K562 (cell line): Measurements from ENCODE around the gene HEMK1. TPM values are rescaled to one million over a fixed set of nuclear protein-coding genes. Genes with fewer than 3 reads are reported as not detected.

ENCODE experiments used
- ATAC-seq: fragments of 200-7000 bp; cut with Tn5 transposase; 3 replicates; pipeline ENCODE4 v1.9.1; 2020; ENCODE audit warnings: moderate library complexity
- BruUV-seq: library from RNA; stranded (reverse); fragments of 400-500 nt; replicated peaks from 2 replicates; lab custom pipeline; 2021; lab: Mats Ljungman, UMichigan
- CTCF ChIA-PET: fragments of 300-600 bp; formaldehyde crosslinking; extraction: SDS; loops from one replicate; lab custom pipeline; 2021; ENCODE audit warnings: low intra/inter-chr PET ratio; lab: Yijun Ruan, JAX
- POLR2A ChIA-PET: fragments of 300-600, 350-650 bp; sonication (Branson Sonifier 250); formaldehyde crosslinking; extraction: SDS; loops from one replicate; lab custom pipeline; 2021; ENCODE audit warnings: antibody characterized with exemption, inconsistent platforms; lab: Yijun Ruan, JAX
- DNase-seq, 4 experiments: peaks; one replicate each; pipeline versions ENCODE4 v3.0.0 to v3.0.0-alpha.2; 2011 to 2018; ENCODE audit warnings: low spot score in 3 of 4, mixed read lengths in 3 of 4; ENCODE audit errors: extremely low read depth in 1 of 4
- FAIRE-seq: peaks from 2 replicates; lab custom pipeline; 2011; peaks lifted over from hg19 to GRCh38; lab: Jason Lieb, UNC
- H2AFZ ChIP-seq: 2 replicates; pipeline ENCODE4 v1.6.0; 2011; ENCODE audit warnings: low read depth, low read length, control low read depth, inconsistent platforms
- H3K27ac ChIP-seq: fragments of 200-600 bp; 3 replicates; pipeline ENCODE4 v1.8.0; 2011; ENCODE audit warnings: low read depth, mild to moderate bottlenecking, control low read depth, inconsistent platforms, low read length, moderate library complexity, mixed read lengths; ENCODE audit errors: extremely low read depth
- H3K27me3 ChIP-seq, 2 experiments: fragments of 300-600 bp in 1 of 2; 2 replicates in 1 of 2; 3 replicates in 1 of 2; pipeline versions ENCODE4 v1.6.0 to v1.8.0; 2011; ENCODE audit warnings: inconsistent platforms in 2 of 2, low read length in 2 of 2, mild to moderate bottlenecking in 1 of 2, mixed read lengths in 1 of 2, moderate library complexity in 1 of 2; ENCODE audit not compliant: control insufficient read depth in 2 of 2, insufficient read depth in 2 of 2
- H3K36me3 ChIP-seq: fragments of 300-600 bp; 3 replicates; pipeline ENCODE4 v1.8.0; 2011; ENCODE audit warnings: mild to moderate bottlenecking, low read length, inconsistent platforms; ENCODE audit not compliant: control insufficient read depth, insufficient read depth
- H3K4me1 ChIP-seq, 2 experiments: fragments of 200-600 bp in 1 of 2; replicated peaks in 1 of 2; 2 replicates in 1 of 2; 3 replicates in 1 of 2; pipeline versions ENCODE4 v1.5.1 to v1.8.0; 2011; ENCODE audit warnings: inconsistent platforms in 2 of 2, low read length in 2 of 2, mild to moderate bottlenecking in 1 of 2, mixed read lengths in 1 of 2, moderate library complexity in 1 of 2; ENCODE audit not compliant: control insufficient read depth in 2 of 2, insufficient read depth in 2 of 2
- H3K4me2 ChIP-seq: 2 replicates; pipeline ENCODE4 v1.6.1; 2011; ENCODE audit warnings: low read length, control low read depth, inconsistent platforms, mixed read lengths; ENCODE audit not compliant: insufficient read depth
- H3K4me3 ChIP-seq: fragments of 200-600 bp; sonication (generic), shearing (Covaris generic); 2 replicates; pipeline ENCODE4 v1.5.1; 2016; ENCODE audit warnings: control low read depth, inconsistent platforms
- H3K79me2 ChIP-seq: fragments of 200-600 bp; 3 replicates; pipeline ENCODE4 v1.8.0; 2011; ENCODE audit warnings: low read length, inconsistent platforms; ENCODE audit not compliant: control insufficient read depth, insufficient read depth
- H3K9ac ChIP-seq, 2 experiments: 2 replicates each; pipeline versions ENCODE4 v1.6.0 to v1.6.1; 2011; ENCODE audit warnings: low read depth in 2 of 2, low read length in 2 of 2, control low read depth in 1 of 2, inconsistent platforms in 1 of 2, mild to moderate bottlenecking in 1 of 2, mixed read lengths in 1 of 2; ENCODE audit not compliant: insufficient read depth in 1 of 2
- H3K9me1 ChIP-seq: one replicate; pipeline ENCODE4 v1.6.0; 2011; ENCODE audit warnings: inconsistent platforms, mild to moderate bottlenecking, low read length, moderate library complexity; ENCODE audit not compliant: control insufficient read depth, insufficient read depth
- H3K9me3 ChIP-seq: replicated peaks from 2 replicates; pipeline ENCODE4 v1.5.1; 2011; ENCODE audit warnings: low read depth, low read length, inconsistent platforms; ENCODE audit not compliant: control insufficient read depth, insufficient read depth
- H4K20me1 ChIP-seq: replicated peaks from 2 replicates; pipeline ENCODE4 v1.6.1; 2011; ENCODE audit warnings: low read length, inconsistent platforms, mixed read lengths; ENCODE audit not compliant: control insufficient read depth, insufficient read depth
- BCOR ChIP-seq: fragments of 450-650 bp; IDR thresholded peaks from 2 replicates; pipeline ENCODE4 v1.6.1; 2016
- CXXC5 ChIP-seq: fragments of 250-450 bp; sonication (Bioruptor Pico); IDR thresholded peaks from 2 replicates; pipeline ENCODE4 v1.8.0; 2022; ENCODE audit warnings: inconsistent platforms, mild to moderate bottlenecking, moderate library complexity
- ELF4 ChIP-seq: fragments of 450-650 bp; formaldehyde crosslinking; IDR thresholded peaks from 2 replicates; pipeline ENCODE4 v1.4.0; 2022; ENCODE audit warnings: missing genetic modification characterization
- GTF2A2 ChIP-seq: IDR thresholded peaks from 2 replicates; pipeline ENCODE4 v1.6.1; 2016; ENCODE audit warnings: mild to moderate bottlenecking, missing genetic modification characterization, missing compliant biosample characterization
- HNRNPL ChIP-seq: fragments of 200-400 bp; formaldehyde crosslinking; IDR thresholded peaks from 2 replicates; pipeline ENCODE4 v1.6.1; 2017; ENCODE audit warnings: low read depth, mild to moderate bottlenecking, low read length
- KDM1A ChIP-seq, 2 experiments: fragments of 450-650 bp; IDR thresholded peaks; 2 replicates each; pipeline ENCODE4 v1.6.1; 2016; ENCODE audit warnings: mild to moderate bottlenecking in 2 of 2
- KLF16 ChIP-seq: IDR thresholded peaks from 2 replicates; pipeline ENCODE4 v1.6.1; 2016; ENCODE audit warnings: antibody characterized with exemption
- LEF1 ChIP-seq: fragments of 450-650 bp; IDR thresholded peaks from 2 replicates; pipeline ENCODE4 v1.6.1; 2016; ENCODE audit warnings: mild to moderate bottlenecking
- MYC ChIP-seq, 2 experiments: fragments of 250-450 bp in 1 of 2; sonication (Bioruptor Pico) in 1 of 2; IDR thresholded peaks; 2 replicates each; pipeline versions ENCODE4 v1.5.1 to v1.6.1; 2012 to 2021; ENCODE audit warnings: low read depth in 2 of 2, borderline replicate concordance in 1 of 2, improper control_type of control experiment in 1 of 2, low read length in 1 of 2, mild to moderate bottlenecking in 1 of 2, moderate library complexity in 1 of 2
- OTX1 ChIP-seq: fragments of 450-650 bp; formaldehyde crosslinking; IDR thresholded peaks from 2 replicates; pipeline ENCODE4 v1.4.0; 2022; ENCODE audit warnings: mild to moderate bottlenecking
- TBP ChIP-seq: optimal IDR thresholded peaks from 2 replicates; pipeline ENCODE3; 2011; ENCODE audit warnings: low read depth, low read length, improper control_type of control experiment
- XRCC5 ChIP-seq: fragments of 200-400 bp; formaldehyde crosslinking; IDR thresholded peaks from 2 replicates; pipeline ENCODE4 v1.6.1; 2017; ENCODE audit warnings: low read depth, mild to moderate bottlenecking, low read length
- ZNF263 ChIP-seq: sonication (generic); formaldehyde crosslinking; IDR thresholded peaks from 2 replicates; pipeline ENCODE4 v1.8.0; 2022; ENCODE audit warnings: mild to moderate bottlenecking, missing genetic modification reagents, borderline replicate concordance
- ZNF316 ChIP-seq: fragments of 450-650 bp; IDR thresholded peaks from 2 replicates; pipeline ENCODE4 v1.6.1; 2016
- WGBS: fragments of 100-300 bp; shearing (Covaris generic); methylation state at CpG from one replicate; pipeline ENCODE4 v1.1.6; 2016; ENCODE audit warnings: low coverage, mixed read lengths; ENCODE audit not compliant: insufficient coverage; ENCODE audit errors: missing lambda C conversion rate; 5-methylcytosine and 5-hydroxymethylcytosine counted together
- in situ Hi-C: fragments of 300-500 bp; cut with MboI; formaldehyde crosslinking; loops from 4 replicates; pipeline ENCODE4 v1.15.0; 2018; ENCODE audit warnings: inconsistent platforms, mixed read lengths
- intact Hi-C: fragments of 100-400 bp; cut with micrococcal nuclease; formaldehyde crosslinking; loops from 2 replicates; pipeline ENCODE4 v1.14.2; 2022
- polyA plus RNA-seq, 8 experiments: library from polyadenylated mRNA; depleted of rRNA in 4 of 8; stranded (reverse) in 5 of 8; unstranded in 3 of 8; fragments of >200 nt; fragmentation: Nextera tagmentation in 2 of 8; fragmentation: Illumina TruSeq in 1 of 8; extraction: Ambion mirVana in 2 of 8; extraction: Trizol in 1 of 8; gene quantifications; 2 replicates each; pipeline versions ENCODE4 v1.2.1 to v1.2.3, GENCODE V29; 2011 to 2014; ENCODE audit warnings: inconsistent platforms in 1 of 8, missing spikeins in 1 of 8
- total RNA-seq, 7 experiments: library from RNA; depleted of rRNA in 6 of 7; stranded (reverse); fragments of >200 nt in 6 of 7; fragmentation: Illumina TruSeq in 2 of 7; extraction: Trizol in 2 of 7; gene quantifications; 2 replicates each; pipeline versions ENCODE4 v1.2.1 to v1.2.3, GENCODE V29; 2011 to 2021; ENCODE audit warnings: low replicate concordance in 1 of 7
- TF ChIP-seq, protein P1 (sequence below): sonication (generic); formaldehyde crosslinking; IDR thresholded peaks from 2 replicates; pipeline ENCODE4 v1.9.0; 2022; ENCODE audit warnings: mild to moderate bottlenecking, missing genetic modification reagents
- TF ChIP-seq, protein P2 (sequence below): fragments of 250-450 bp; sonication (Bioruptor Pico); IDR thresholded peaks from 2 replicates; pipeline ENCODE4 v1.4.0; 2020; ENCODE audit warnings: mild to moderate bottlenecking, moderate library complexity, borderline replicate concordance
- TF ChIP-seq, protein P3 (sequence below), 2 experiments: fragments of 450-650 bp; IDR thresholded peaks; 2 replicates each; pipeline ENCODE4 v1.6.1; 2016

Gene HEMK1
- total and polyA plus RNA-seq, 9 of the 15 experiments (the other 6 are each of a cell fraction or from before 2014, with no cell fraction given), result 2.0 to 16.8 (median 11.4) TPM

DNA sequence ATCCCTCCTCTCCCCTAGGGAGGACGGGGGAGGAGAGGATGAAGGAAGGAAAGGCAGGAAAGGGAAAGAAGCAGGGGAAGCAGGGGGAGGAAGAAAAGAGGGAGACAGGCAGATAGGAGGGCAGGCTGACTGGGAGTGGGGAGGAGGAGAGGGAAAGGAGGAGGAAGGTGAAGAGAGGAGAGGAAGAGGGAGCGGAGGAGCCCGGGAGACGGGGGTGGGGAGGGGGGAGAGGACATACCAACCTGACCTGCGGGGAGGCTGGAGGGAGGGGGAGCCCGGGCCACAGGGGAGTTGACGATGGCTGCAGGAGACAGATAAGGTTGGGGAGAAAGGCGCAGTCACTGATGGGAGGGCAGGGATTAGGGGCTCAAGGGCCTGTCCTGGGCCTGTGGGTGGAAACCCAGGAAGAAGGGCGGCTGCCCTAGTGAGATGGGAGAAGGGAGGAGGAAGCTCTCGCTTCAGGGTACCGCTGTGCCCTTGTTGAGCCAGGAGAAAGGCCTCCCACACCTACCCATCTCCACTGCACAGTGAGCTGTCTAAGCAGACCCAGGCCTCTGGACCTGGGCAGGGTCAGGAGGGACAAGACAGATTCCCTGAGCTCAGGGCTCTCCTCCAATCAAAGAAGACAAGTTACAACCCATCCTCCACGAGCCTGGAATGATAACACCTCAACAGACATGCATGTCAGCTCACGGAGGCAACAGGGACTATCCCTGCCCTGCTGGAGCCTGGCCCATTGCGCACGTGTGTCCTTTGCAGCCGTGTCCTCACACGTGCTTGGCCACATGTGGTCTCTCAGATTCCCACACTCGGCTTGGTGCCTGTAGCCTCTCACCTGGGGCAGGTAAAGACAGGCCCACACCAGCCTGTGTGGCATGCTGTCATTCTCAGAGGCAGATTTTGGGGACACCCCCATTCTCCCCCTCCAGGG is 29.7 kb upstream of the HEMK1 start:
- ATAC-seq, result peak; percentile 91
- CTCF ChIA-PET, result no interaction called here
- peak; percentile 83 for TF ChIP-seq KLF16
- TF ChIP-seq ELF4 (CRISPR knock-in tag), result 0 out of 2 replicates have a peak, but pooled peaks have one; percentile 35
- no peak for TF ChIP-seq XRCC5
- 0 out of 2 replicates have a peak, but pooled peaks have one; percentile 28 for TF ChIP-seq LEF1
- TF ChIP-seq, protein P1, sequence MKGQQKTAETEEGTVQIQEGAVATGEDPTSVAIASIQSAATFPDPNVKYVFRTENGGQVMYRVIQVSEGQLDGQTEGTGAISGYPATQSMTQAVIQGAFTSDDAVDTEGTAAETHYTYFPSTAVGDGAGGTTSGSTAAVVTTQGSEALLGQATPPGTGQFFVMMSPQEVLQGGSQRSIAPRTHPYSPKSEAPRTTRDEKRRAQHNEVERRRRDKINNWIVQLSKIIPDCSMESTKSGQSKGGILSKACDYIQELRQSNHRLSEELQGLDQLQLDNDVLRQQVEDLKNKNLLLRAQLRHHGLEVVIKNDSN, result peak; percentile 70
- TF ChIP-seq HNRNPL, result no peak
- peak; percentile 71 for TF ChIP-seq CXXC5 (CRISPR knock-in tag)
- TF ChIP-seq BCOR, result peak; percentile 66; the same call in 1 of the 2 replicates
- TF ChIP-seq, protein P2, sequence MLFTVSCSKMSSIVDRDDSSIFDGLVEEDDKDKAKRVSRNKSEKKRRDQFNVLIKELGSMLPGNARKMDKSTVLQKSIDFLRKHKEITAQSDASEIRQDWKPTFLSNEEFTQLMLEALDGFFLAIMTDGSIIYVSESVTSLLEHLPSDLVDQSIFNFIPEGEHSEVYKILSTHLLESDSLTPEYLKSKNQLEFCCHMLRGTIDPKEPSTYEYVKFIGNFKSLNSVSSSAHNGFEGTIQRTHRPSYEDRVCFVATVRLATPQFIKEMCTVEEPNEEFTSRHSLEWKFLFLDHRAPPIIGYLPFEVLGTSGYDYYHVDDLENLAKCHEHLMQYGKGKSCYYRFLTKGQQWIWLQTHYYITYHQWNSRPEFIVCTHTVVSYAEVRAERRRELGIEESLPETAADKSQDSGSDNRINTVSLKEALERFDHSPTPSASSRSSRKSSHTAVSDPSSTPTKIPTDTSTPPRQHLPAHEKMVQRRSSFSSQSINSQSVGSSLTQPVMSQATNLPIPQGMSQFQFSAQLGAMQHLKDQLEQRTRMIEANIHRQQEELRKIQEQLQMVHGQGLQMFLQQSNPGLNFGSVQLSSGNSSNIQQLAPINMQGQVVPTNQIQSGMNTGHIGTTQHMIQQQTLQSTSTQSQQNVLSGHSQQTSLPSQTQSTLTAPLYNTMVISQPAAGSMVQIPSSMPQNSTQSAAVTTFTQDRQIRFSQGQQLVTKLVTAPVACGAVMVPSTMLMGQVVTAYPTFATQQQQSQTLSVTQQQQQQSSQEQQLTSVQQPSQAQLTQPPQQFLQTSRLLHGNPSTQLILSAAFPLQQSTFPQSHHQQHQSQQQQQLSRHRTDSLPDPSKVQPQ (CRISPR knock-in tag), result no peak
- peak; percentile 40; the same call in 1 of the 2 replicates for TF ChIP-seq MYC (IDR thresholded peaks at IDR 0.05; ENCODE audit: low read depth, low read length)
- no peak for TF ChIP-seq MYC (CRISPR knock-in tag; IDR thresholded peaks at IDR 0.05; ENCODE audit: borderline replicate concordance, low read depth)
- TF ChIP-seq OTX1 (CRISPR knock-in tag), result 0 out of 2 replicates have a peak, but pooled peaks have one; percentile 22
- no peak for TF ChIP-seq GTF2A2
- no peak for TF ChIP-seq ZNF316
- peak; percentile 83 to 94 for TF ChIP-seq KDM1A (IDR thresholded peaks at IDR 0.05)
- peak; percentile 98 for TF ChIP-seq ZNF263
- TF ChIP-seq, protein P3, sequence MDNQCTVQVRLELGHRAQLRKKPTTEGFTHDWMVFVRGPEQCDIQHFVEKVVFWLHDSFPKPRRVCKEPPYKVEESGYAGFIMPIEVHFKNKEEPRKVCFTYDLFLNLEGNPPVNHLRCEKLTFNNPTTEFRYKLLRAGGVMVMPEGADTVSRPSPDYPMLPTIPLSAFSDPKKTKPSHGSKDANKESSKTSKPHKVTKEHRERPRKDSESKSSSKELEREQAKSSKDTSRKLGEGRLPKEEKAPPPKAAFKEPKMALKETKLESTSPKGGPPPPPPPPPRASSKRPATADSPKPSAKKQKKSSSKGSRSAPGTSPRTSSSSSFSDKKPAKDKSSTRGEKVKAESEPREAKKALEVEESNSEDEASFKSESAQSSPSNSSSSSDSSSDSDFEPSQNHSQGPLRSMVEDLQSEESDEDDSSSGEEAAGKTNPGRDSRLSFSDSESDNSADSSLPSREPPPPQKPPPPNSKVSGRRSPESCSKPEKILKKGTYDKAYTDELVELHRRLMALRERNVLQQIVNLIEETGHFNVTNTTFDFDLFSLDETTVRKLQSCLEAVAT (IDR thresholded peaks at IDR 0.05), result peak; percentile 31 to 65; a peak in 1 of 4 replicates
- peak; percentile 10 for TF ChIP-seq TBP

More for the DNA sequence above, 29.7 kb upstream of the HEMK1 start:
- H3K79me2 ChIP-seq, result no peaks in the 10 kb centered on the region
- no peaks in the 10 kb centered on the region for H4K20me1 ChIP-seq
- intact Hi-C loops (loop anchor here (5.0 kb wide), 3 partner anchors 102 to 192 kb away; partner anchors contain the start of gene ZMYND10), in situ Hi-C loops (no loop called here)
- no peaks in the 10 kb centered on the region for H3K36me3 ChIP-seq
- H2AFZ ChIP-seq, result peak overlapping the region; percentile 82
- peak; percentile 91 for FAIRE-seq
- no peaks in the 10 kb centered on the region for H3K9me1 ChIP-seq
- DNase-seq, result peak; percentile 94 to 96 (median 95)
- H3K4me2 ChIP-seq, result peak overlapping the region; percentile 69
- H3K27ac ChIP-seq, result peak overlapping the region; percentile 80
- no TSS peak for BruUV-seq
- no peaks in the 10 kb centered on the region for H3K27me3 ChIP-seq
- H3K9me3 ChIP-seq, result no peaks in the 10 kb centered on the region
- peaks cover 34 to 58% of the 10 kb centered on the region in 2 experiments for H3K4me1 ChIP-seq
- H3K4me3 ChIP-seq, result no peak overlapping the region
- 8% methylated on average over 7 of the region's 18 CpGs for WGBS
- POLR2A ChIA-PET, result interaction anchor here (0.7 kb wide), 1 partner anchor 33 kb away, joined by 4 read pairs; no protein-coding TSS in a partner anchor
- H3K9ac ChIP-seq, result peak overlapping the region; percentile 30 to 46
